Measurements from ENCODE around the gene ZNF423.

DNA sequence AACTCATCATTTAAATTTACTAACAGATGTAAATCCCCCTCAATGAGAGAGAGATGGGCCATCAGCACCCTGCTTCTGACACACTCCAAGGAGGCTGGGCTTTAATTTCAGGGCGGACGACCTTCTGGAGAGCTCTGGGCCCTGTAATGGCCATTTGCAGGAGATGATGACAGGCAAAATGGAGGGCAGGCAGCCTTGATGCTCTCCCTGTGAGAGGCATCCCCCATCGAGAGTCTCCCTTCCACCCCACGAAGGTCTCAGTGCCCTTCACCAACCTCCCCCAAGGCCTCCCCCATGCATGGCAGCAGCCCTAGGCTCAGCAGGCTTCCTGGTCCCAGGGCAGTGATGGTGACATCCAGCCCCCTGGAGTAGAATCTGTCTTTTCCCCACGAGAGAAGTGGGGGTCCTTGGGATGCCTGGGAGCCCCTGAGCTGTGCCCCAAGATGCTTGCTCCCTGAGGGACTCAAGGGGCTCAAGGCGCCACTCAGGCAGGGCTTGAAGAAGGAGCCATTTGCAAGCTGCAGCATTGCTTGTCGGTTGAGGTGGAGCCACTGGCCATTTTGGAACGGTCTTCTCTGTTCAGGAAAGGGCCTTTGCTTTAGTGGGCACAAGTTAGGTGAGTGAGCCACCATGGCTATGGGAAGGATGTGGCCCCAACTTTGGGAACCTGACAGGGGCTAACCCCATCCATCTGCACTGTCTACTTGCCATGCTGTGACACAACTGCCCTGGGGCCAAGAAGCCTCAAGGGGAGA, 399.7 kb downstream of the ZNF423 start:
- TF ChIP-seq, protein P1, sequence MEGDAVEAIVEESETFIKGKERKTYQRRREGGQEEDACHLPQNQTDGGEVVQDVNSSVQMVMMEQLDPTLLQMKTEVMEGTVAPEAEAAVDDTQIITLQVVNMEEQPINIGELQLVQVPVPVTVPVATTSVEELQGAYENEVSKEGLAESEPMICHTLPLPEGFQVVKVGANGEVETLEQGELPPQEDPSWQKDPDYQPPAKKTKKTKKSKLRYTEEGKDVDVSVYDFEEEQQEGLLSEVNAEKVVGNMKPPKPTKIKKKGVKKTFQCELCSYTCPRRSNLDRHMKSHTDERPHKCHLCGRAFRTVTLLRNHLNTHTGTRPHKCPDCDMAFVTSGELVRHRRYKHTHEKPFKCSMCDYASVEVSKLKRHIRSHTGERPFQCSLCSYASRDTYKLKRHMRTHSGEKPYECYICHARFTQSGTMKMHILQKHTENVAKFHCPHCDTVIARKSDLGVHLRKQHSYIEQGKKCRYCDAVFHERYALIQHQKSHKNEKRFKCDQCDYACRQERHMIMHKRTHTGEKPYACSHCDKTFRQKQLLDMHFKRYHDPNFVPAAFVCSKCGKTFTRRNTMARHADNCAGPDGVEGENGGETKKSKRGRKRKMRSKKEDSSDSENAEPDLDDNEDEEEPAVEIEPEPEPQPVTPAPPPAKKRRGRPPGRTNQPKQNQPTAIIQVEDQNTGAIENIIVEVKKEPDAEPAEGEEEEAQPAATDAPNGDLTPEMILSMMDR (conservative IDR thresholded peaks at IDR 0.05; ENCODE audit: low read depth, low read length), result no peak
- no peak for TF ChIP-seq EZH2 (IDR thresholded peaks at IDR 0.05; ENCODE audit: borderline replicate concordance, low read depth, low read length, poor library complexity, severe bottlenecking)
